PC-9 (cell line): ENCODE measurements around the gene G6PC3. TPM values are rescaled to one million over a fixed set of nuclear protein-coding genes. Genes with fewer than 3 reads are reported as not detected.

ENCODE experiments used
- BruUV-seq: library from RNA; stranded (reverse); fragments of 400-500 nt; replicated peaks from 2 replicates; lab custom pipeline; 2021; lab: Mats Ljungman, UMichigan
- CTCF ChIA-PET: fragments of 300-600 bp; sonication (Branson Sonifier 250); formaldehyde crosslinking; loops from one replicate; lab custom pipeline; 2022; ENCODE audit warnings: antibody characterized with exemption; lab: Charles Lee
- POLR2A ChIA-PET: fragments of 300-600 bp; sonication (Branson Sonifier 250); formaldehyde crosslinking; loops from one replicate; lab custom pipeline; 2022; ENCODE audit warnings: antibody characterized with exemption; ENCODE audit not compliant: unreplicated experiment; lab: Charles Lee
- DNase-seq, 2 experiments: peaks; one replicate each; pipeline versions ENCODE4 v3.0.0 to v3.0.0-alpha.2; 2015 to 2022; ENCODE audit warnings: mixed read lengths in 1 of 2
- H2AFZ ChIP-seq: fragments of 200-600 bp; sonication (generic); 2 replicates; pipeline ENCODE4 v1.8.1; 2017; ENCODE audit warnings: antibody characterized with exemption
- H3F3A ChIP-seq: fragments of 200-600 bp; sonication (generic); 2 replicates; pipeline ENCODE4 v1.8.1; 2017; ENCODE audit warnings: antibody characterized with exemption, mild to moderate bottlenecking, low read depth; ENCODE audit not compliant: insufficient read depth
- H3K27ac ChIP-seq: fragments of 200-600 bp; sonication (generic); 2 replicates; pipeline ENCODE4 v1.6.1; 2016; ENCODE audit warnings: mixed run types
- H3K27me3 ChIP-seq: fragments of 200-600 bp; sonication (generic); 2 replicates; pipeline ENCODE4 v1.6.1; 2016; ENCODE audit warnings: low read depth, mixed run types; ENCODE audit not compliant: insufficient read depth
- H3K36me3 ChIP-seq: fragments of 200-600 bp; sonication (generic); 2 replicates; pipeline ENCODE4 v1.6.1; 2016; ENCODE audit warnings: low read depth, mixed run types
- H3K4me1 ChIP-seq: fragments of 200-600 bp; sonication (generic); replicated peaks from 2 replicates; pipeline ENCODE4 v1.6.1; 2016; ENCODE audit warnings: mixed run types; ENCODE audit not compliant: insufficient read depth
- H3K4me2 ChIP-seq: fragments of 200-600 bp; sonication (generic); 2 replicates; pipeline ENCODE4 v1.6.1; 2017; ENCODE audit warnings: mixed run types
- H3K4me3 ChIP-seq: fragments of 200-600 bp; sonication (generic); 2 replicates; pipeline ENCODE4 v1.6.1; 2016; ENCODE audit warnings: mixed run types
- H3K79me2 ChIP-seq: fragments of 200-600 bp; sonication (generic); 2 replicates; pipeline ENCODE4 v1.6.1; 2017; ENCODE audit warnings: low read depth, mixed run types
- H3K9me2 ChIP-seq: fragments of 200-600 bp; sonication (generic); 2 replicates; pipeline ENCODE4 v1.8.1; 2017; ENCODE audit warnings: mild to moderate bottlenecking; ENCODE audit not compliant: insufficient read depth
- H3K9me3 ChIP-seq: fragments of 200-600 bp; sonication (generic); 2 replicates; pipeline ENCODE4 v1.8.1; 2016; ENCODE audit warnings: low read depth; ENCODE audit not compliant: insufficient read depth
- H4K20me1 ChIP-seq: fragments of 200-600 bp; sonication (generic); 2 replicates; pipeline ENCODE4 v1.8.1; 2017; ENCODE audit not compliant: insufficient read depth
- CTCF ChIP-seq: fragments of 200-600 bp; sonication (generic); conservative IDR thresholded peaks from 2 replicates; pipeline ENCODE4 v1.6.1; 2017; ENCODE audit warnings: mixed run types, antibody characterized with exemption, mild to moderate bottlenecking, moderate library complexity
- EZH2 ChIP-seq: fragments of 200-600 bp; sonication (generic); IDR thresholded peaks from 2 replicates; pipeline ENCODE4 v1.8.0; 2017; ENCODE audit warnings: antibody characterized with exemption, low read depth
- intact Hi-C: fragments of 100-400 bp; cut with micrococcal nuclease; formaldehyde crosslinking; loops from one replicate; pipeline ENCODE4 v1.10.0; 2022; ENCODE audit not compliant: unreplicated experiment
- total RNA-seq: library from RNA; stranded (reverse); gene quantifications from 2 replicates; pipeline ENCODE4 v1.2.3, GENCODE V29; 2021

G6PC3 gene
- total RNA-seq, 1 experiment from 2014 or later: 69.3 TPM

- no peaks in the 10 kb centered on the region for H3K27me3 ChIP-seq
- CTCF ChIA-PET: interaction anchor here (0.5 kb wide), 1 partner anchor 141 kb away, joined by 4 read pairs; no protein-coding TSS in a partner anchor
- H3K4me2 ChIP-seq: no peak overlapping the region
- no peaks in the 10 kb centered on the region for H3K36me3 ChIP-seq
- no peaks in the 10 kb centered on the region for H3K79me2 ChIP-seq
- peaks cover 4% of the 10 kb centered on the region; the same call in 1 of the 2 replicates for H3F3A ChIP-seq
- DNase-seq: no peak
- no TSS peak for BruUV-seq
- no peaks in the 10 kb centered on the region for H3K9me2 ChIP-seq
- no peaks in the 10 kb centered on the region for H3K4me1 ChIP-seq
- H2AFZ ChIP-seq: no peak overlapping the region
- H3K9me3 ChIP-seq: no peaks in the 10 kb centered on the region
- POLR2A ChIA-PET: interaction anchor here (0.7 kb wide), 1 partner anchor 1254 kb away, joined by 4 read pairs; no protein-coding TSS in a partner anchor
- peaks cover 4% of the 10 kb centered on the region; the same call in 1 of the 2 replicates for H4K20me1 ChIP-seq
- no peak for TF ChIP-seq EZH2
- TF ChIP-seq CTCF: no peak
- H3K4me3 ChIP-seq: no peak overlapping the region
- intact Hi-C loops: no loop called here
- H3K27ac ChIP-seq: no peak overlapping the region
These were observed 46.8 kb upstream of the G6PC3 start for GRCh38 chr17:44023545-44024270.

GRCh38 chr17:44024271-44024663, 46.3 kb upstream of the G6PC3 start:
- TF ChIP-seq EZH2 (no peak), CTCF (no peak)
- Histone ChIP-seq H4K20me1 (peaks cover 4% of the 10 kb centered on the region; the same call in 1 of the 2 replicates), H3F3A (peaks cover 4% of the 10 kb centered on the region; the same call in 1 of the 2 replicates), H3K27me3 (no peaks in the 10 kb centered on the region), H3K9me3 (no peaks in the 10 kb centered on the region), H3K27ac (no peak overlapping the region), H3K36me3 (no peaks in the 10 kb centered on the region), H2AFZ (no peak overlapping the region), H3K9me2 (no peaks in the 10 kb centered on the region), H3K4me3 (no peak overlapping the region), H3K4me1 (no peaks in the 10 kb centered on the region), H3K79me2 (no peaks in the 10 kb centered on the region), H3K4me2 (no peak overlapping the region)
- no peak for DNase-seq
- POLR2A ChIA-PET: no interaction called here
- CTCF ChIA-PET: no interaction called here
- intact Hi-C loops: no loop called here
- BruUV-seq: no TSS peak

GRCh38 chr17:44024853-44025252, 45.7 kb upstream of the G6PC3 start:
- H3K27me3 ChIP-seq: no peaks in the 10 kb centered on the region
- no peaks in the 10 kb centered on the region for H3K36me3 ChIP-seq
- intact Hi-C loops: no loop called here
- no peak overlapping the region for H2AFZ ChIP-seq
- H3K27ac ChIP-seq: no peak overlapping the region
- no peaks in the 10 kb centered on the region for H3K9me2 ChIP-seq
- H3F3A ChIP-seq: peaks cover 10% of the 10 kb centered on the region; the same call in 1 of the 2 replicates
- H3K9me3 ChIP-seq: no peaks in the 10 kb centered on the region
- no peak for DNase-seq
- no peak overlapping the region for H3K4me3 ChIP-seq
- no peaks in the 10 kb centered on the region for H3K79me2 ChIP-seq
- ChIA-PET CTCF (no interaction called here), POLR2A (no interaction called here)
- H3K4me1 ChIP-seq: no peaks in the 10 kb centered on the region
- no peak overlapping the region for H3K4me2 ChIP-seq
- peaks cover 6% of the 10 kb centered on the region; the same call in 1 of the 2 replicates for H4K20me1 ChIP-seq
- no peak for TF ChIP-seq EZH2
- BruUV-seq: no TSS peak
